DND-41 (cell line): ENCODE results near the gene GPR162.
A peak's percentile ranks its signal among the peaks of the same experiment; 100 is the strongest.
"Not testable (repeated sequence)": the region's sequence is repeated elsewhere in the genome, so short reads cannot be mapped to it uniquely, and the experiment has no call there.

Experiments
- ATAC-seq: fragments of 200-7000 bp; cut with Tn5 transposase; 3 replicates; pipeline ENCODE4 v1.9.1; 2021; ENCODE audit warnings: low read depth; ENCODE audit not compliant: insufficient read depth
- DNase-seq: peaks from one replicate; pipeline ENCODE4 v3.0.0-alpha.2; 2020
- H2AFZ ChIP-seq: 2 replicates; pipeline ENCODE4 v1.6.0; 2012; ENCODE audit warnings: low read depth, low read length
- H3K27ac ChIP-seq: 2 replicates; pipeline ENCODE4 v1.5.1; 2012; ENCODE audit warnings: low read length, inconsistent platforms
- H3K27me3 ChIP-seq: fragments of 200-600 bp; sonication (generic); 2 replicates; pipeline ENCODE4 v1.6.0; 2012; ENCODE audit warnings: low read length, mild to moderate bottlenecking, inconsistent platforms; ENCODE audit not compliant: insufficient read depth, poor library complexity
- H3K36me3 ChIP-seq: 2 replicates; pipeline ENCODE4 v1.5.1; 2012; ENCODE audit warnings: low read length, inconsistent platforms; ENCODE audit not compliant: insufficient read depth
- H3K4me1 ChIP-seq: 2 replicates; pipeline ENCODE4 v1.5.1; 2012; ENCODE audit warnings: mild to moderate bottlenecking, low read length; ENCODE audit not compliant: insufficient read depth
- H3K4me2 ChIP-seq: 2 replicates; pipeline ENCODE4 v1.6.0; 2012; ENCODE audit warnings: mild to moderate bottlenecking, moderate library complexity, low read length, inconsistent platforms; ENCODE audit not compliant: insufficient read depth
- H3K4me3 ChIP-seq, 2 experiments: fragments of 200-600 bp in 1 of 2; shearing (Covaris generic) in 1 of 2; 2 replicates each; pipeline ENCODE4 v1.5.1; 2012 to 2016; ENCODE audit warnings: inconsistent platforms in 2 of 2, low read length in 2 of 2, mild to moderate bottlenecking in 2 of 2, low read depth in 1 of 2, moderate library complexity in 1 of 2
- H3K79me2 ChIP-seq: 2 replicates; pipeline ENCODE4 v1.6.0; 2012; ENCODE audit warnings: low read length, inconsistent platforms; ENCODE audit not compliant: insufficient read depth
- H3K9ac ChIP-seq: 2 replicates; pipeline ENCODE4 v1.6.0; 2012; ENCODE audit warnings: low read depth, mild to moderate bottlenecking, inconsistent platforms, low read length, moderate library complexity
- H3K9me3 ChIP-seq: 2 replicates; pipeline ENCODE4 v1.5.1; 2012; ENCODE audit warnings: low read length, moderate library complexity, mild to moderate bottlenecking, inconsistent platforms; ENCODE audit not compliant: insufficient read depth, severe bottlenecking
- H4K20me1 ChIP-seq: 2 replicates; pipeline ENCODE4 v1.6.0; 2012; ENCODE audit warnings: low read length; ENCODE audit not compliant: insufficient read depth
- CTCF ChIP-seq: IDR thresholded peaks from 2 replicates; pipeline ENCODE4 v1.5.1; 2012; ENCODE audit warnings: borderline replicate concordance, low read length, moderate library complexity, mild to moderate bottlenecking; ENCODE audit not compliant: poor library complexity, severe bottlenecking; ENCODE audit errors: extremely low read depth
- EZH2 ChIP-seq: IDR thresholded peaks from 3 replicates; pipeline ENCODE4 v1.6.1; 2012; ENCODE audit warnings: borderline replicate concordance, low read depth, mild to moderate bottlenecking, moderate library complexity, low read length, inconsistent platforms; ENCODE audit not compliant: severe bottlenecking

GPR162 gene

GRCh38 chr12:6871052-6871957, 49.7 kb downstream of the GPR162 start:
- H3K9ac ChIP-seq = peak overlapping the region; percentile 89
- peak overlapping the region; percentile 80 for H3K27ac ChIP-seq
- peak; percentile 34 for DNase-seq
- H3K36me3 ChIP-seq = peaks cover 57% of the 10 kb centered on the region
- ATAC-seq = no peak
- TF ChIP-seq CTCF = no peak
- TF ChIP-seq EZH2 = no peak
- H4K20me1 ChIP-seq = peaks cover 49% of the 10 kb centered on the region
- H3K9me3 ChIP-seq = no peaks in the 10 kb centered on the region
- peak overlapping the region in 1 of 2 experiments; percentile 95; a peak in 2 of 4 replicates for H3K4me3 ChIP-seq
- H3K4me2 ChIP-seq = peak overlapping the region; percentile 99
- peaks cover 52% of the 10 kb centered on the region for H3K79me2 ChIP-seq
- peaks cover 70% of the 10 kb centered on the region for H3K4me1 ChIP-seq
- H3K27me3 ChIP-seq = no peaks in the 10 kb centered on the region
- no peak overlapping the region for H2AFZ ChIP-seq

- DNase-seq (peak; percentile 88), ATAC-seq (peak; percentile 49)
- peak overlapping the region; percentile 68 for H2AFZ ChIP-seq
- H3K27ac ChIP-seq = peak overlapping the region; percentile 80
- H3K79me2 ChIP-seq = peaks cover 51% of the 10 kb centered on the region
- H4K20me1 ChIP-seq = peaks cover 45% of the 10 kb centered on the region
- H3K4me2 ChIP-seq = peak overlapping the region; percentile 99
- TF ChIP-seq EZH2 = no peak
- peak; percentile 98 for TF ChIP-seq CTCF
- H3K9ac ChIP-seq = peak overlapping the region; percentile 89
- H3K9me3 ChIP-seq = no peaks in the 10 kb centered on the region
- peaks cover 61% of the 10 kb centered on the region for H3K4me1 ChIP-seq
- no peaks in the 10 kb centered on the region for H3K27me3 ChIP-seq
- H3K4me3 ChIP-seq = peak overlapping the region; percentile 87 to 95
- H3K36me3 ChIP-seq = peaks cover 60% of the 10 kb centered on the region
Measured at GRCh38 chr12:6872073-6873048, 50.7 kb downstream of the GPR162 start.

GRCh38 chr12:6873094-6874014, 51.7 kb downstream of the GPR162 start, which contains the start of gene SPSB2:
Gene SPSB2 (minus strand): TSS chr12:6873303. CDS start chr12:6872901, 402 bp downstream.
- TF ChIP-seq EZH2 = no peak
- TF ChIP-seq CTCF = no peak
- peaks cover 41% of the 10 kb centered on the region for H4K20me1 ChIP-seq
- ATAC-seq (peak; percentile 82), DNase-seq (peak; percentile 99)
- H3K36me3 ChIP-seq = peaks cover 56% of the 10 kb centered on the region
- no peaks in the 10 kb centered on the region for H3K9me3 ChIP-seq
- H3K9ac ChIP-seq = peak within 1 kb of the TSS; percentile 89
- peak within 1 kb of the TSS; percentile 87 to 95 for H3K4me3 ChIP-seq
- H3K4me1 ChIP-seq = peaks cover 58% of the 10 kb centered on the region
- H3K4me2 ChIP-seq = peak within 1 kb of the TSS; percentile 99
- peak within 1 kb of the TSS; percentile 80 for H3K27ac ChIP-seq
- no peaks in the 10 kb centered on the region for H3K27me3 ChIP-seq
- H2AFZ ChIP-seq = peak within 1 kb of the TSS; percentile 89
- peaks cover 41% of the 10 kb centered on the region for H3K79me2 ChIP-seq

- DNase-seq, H3K9me3 ChIP-seq, ATAC-seq, H3K27me3 ChIP-seq: not testable (repeated sequence)
- Histone ChIP-seq H3K9ac (peak overlapping the region; percentile 89), H3K79me2 (peaks cover 35% of the 10 kb centered on the region), H3K27ac (peak overlapping the region; percentile 77), H4K20me1 (peaks cover 35% of the 10 kb centered on the region), H3K4me3 (peak overlapping the region; percentile 87 to 95; a peak in 3 of 4 replicates), H3K4me1 (peaks cover 51% of the 10 kb centered on the region), H3K4me2 (peak overlapping the region; percentile 99), H2AFZ (peak overlapping the region; percentile 89), H3K36me3 (peaks cover 50% of the 10 kb centered on the region)
Measured at GRCh38 chr12:6874015-6874368, 52.4 kb downstream of the GPR162 start.
